ENCODE measurements around the gene ASPSCR1.

DNA sequence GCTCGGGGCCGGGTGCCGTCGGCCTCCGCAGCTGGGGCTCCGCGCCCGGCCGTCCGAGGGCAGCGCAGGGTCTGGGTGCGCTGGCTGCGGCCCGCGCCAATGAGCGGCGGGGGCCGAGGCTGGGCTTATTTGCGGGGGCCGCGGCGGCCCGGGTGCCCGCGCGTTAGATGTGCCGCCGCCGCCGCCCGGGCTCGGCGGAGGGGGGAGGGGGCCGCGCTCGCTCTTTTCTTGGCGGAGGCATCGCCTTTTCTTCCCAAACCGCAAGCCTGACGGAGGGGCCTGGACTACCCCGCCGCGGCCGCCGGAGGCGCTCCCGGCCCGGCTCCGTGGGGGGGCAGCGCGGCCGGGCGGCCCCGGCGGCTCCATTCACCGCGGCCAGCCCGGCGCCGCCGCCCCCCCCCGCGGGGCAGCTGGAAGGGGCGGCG lies 16.3 kb upstream of the ASPSCR1 start, which contains the start of gene NOTUM:
- TF ChIP-seq CTCF (conservative IDR thresholded peaks at IDR 0.05 in 1 of 2, IDR thresholded peaks at IDR 0.05 in 1 of 2; ENCODE audit: low read depth in 1 of 2, low read length in 2 of 2) (peak in 1 of 2 donors; percentile 12), EZH2 (IDR thresholded peaks at IDR 0.05; ENCODE audit: low read length, missing control alignments) (no peak)
